Glomerular endothelial cell (primary cell): ENCODE results near the gene DGKH. TPM values are rescaled to one million over a fixed set of nuclear protein-coding genes. Genes with fewer than 3 reads are reported as not detected.
"Not testable (repeated sequence)": the region's sequence is repeated elsewhere in the genome, so short reads cannot be mapped to it uniquely, and the experiment has no call there.

Source experiments
- DNase-seq: peaks from one replicate; pipeline ENCODE4 v3.0.0-alpha.2; 2011; ENCODE audit warnings: low read depth, low spot score; ENCODE audit errors: extremely low read depth
- total RNA-seq: library from RNA; depleted of rRNA; stranded (reverse); fragments of >200 nt; gene quantifications from 2 replicates; pipeline ENCODE4 v1.2.3, GENCODE V29; 2015

Gene DGKH
- total RNA-seq, 1 donor from 2014 or later = 36.3 TPM

- DNase-seq = no peak
Measured at GRCh38 chr13:42041011-42041683, 7.3 kb upstream of the DGKH start.

GRCh38 chr13:42041684-42042035, 6.8 kb upstream of the DGKH start:
- DNase-seq = no peak

GRCh38 chr13:42043676-42044075, 4.8 kb upstream of the DGKH start:
- no peak for DNase-seq

GRCh38 chr13:42046448-42046847, 2.0 kb upstream of the DGKH start:
- no peak for DNase-seq

GRCh38 chr13:42047561-42048341, 697 bp upstream of the DGKH start:
- no peak for DNase-seq

GRCh38 chr13:42048684-42049453, 421 bp downstream of the DGKH start:
- no peak for DNase-seq

GRCh38 chr13:42049454-42049813, 986 bp downstream of the DGKH start:
- DNase-seq = no peak

GRCh38 chr13:42054798-42055499, 6.5 kb downstream of the DGKH start:
- DNase-seq = no peak

GRCh38 chr13:42055500-42056085, 7.1 kb downstream of the DGKH start:
- no peak for DNase-seq

- no peak for DNase-seq
Measured at GRCh38 chr13:42056146-42056545, 7.7 kb downstream of the DGKH start.

- DNase-seq = no peak
Measured at GRCh38 chr13:42056583-42056982, 8.1 kb downstream of the DGKH start.

GRCh38 chr13:42057918-42058530, 9.6 kb downstream of the DGKH start:
- no peak for DNase-seq

GRCh38 chr13:42061943-42062342, 13.5 kb downstream of the DGKH start:
- DNase-seq = no peak

GRCh38 chr13:42063105-42063504, 14.7 kb downstream of the DGKH start:
- no peak for DNase-seq

- DNase-seq = no peak
Measured at GRCh38 chr13:42064259-42064658, 15.8 kb downstream of the DGKH start.

GRCh38 chr13:42064966-42065365, 16.5 kb downstream of the DGKH start:
- no peak for DNase-seq

GRCh38 chr13:42065414-42065813, 17.0 kb downstream of the DGKH start:
- no peak for DNase-seq

GRCh38 chr13:42066542-42066941, 18.1 kb downstream of the DGKH start:
- DNase-seq = no peak

GRCh38 chr13:42068886-42069285, 20.4 kb downstream of the DGKH start:
- no peak for DNase-seq

- not testable (repeated sequence) for DNase-seq
Measured at GRCh38 chr13:42070599-42070998, 22.2 kb downstream of the DGKH start.
